Fibroblast of lung (primary cell): ENCODE measurements around the gene CCNK. TPM values are rescaled to one million over a fixed set of nuclear protein-coding genes. Genes with fewer than 3 reads are reported as not detected.

Source experiments
- DNase-seq, 2 donors: peaks; one replicate each; pipeline versions ENCODE4 v3.0.0 to v3.0.0-alpha.2; 2010; ENCODE audit warnings: low read depth in 2 of 2
- H2AFZ ChIP-seq: 2 replicates; pipeline ENCODE4 v1.5.1; 2012; ENCODE audit warnings: low read length, control low read depth, inconsistent platforms
- H3K27ac ChIP-seq: 2 replicates; pipeline ENCODE4 v1.5.1; 2011; ENCODE audit warnings: low read length, control low read depth; ENCODE audit not compliant: insufficient read depth
- H3K27me3 ChIP-seq: 2 replicates; pipeline ENCODE4 v1.5.1; 2011; ENCODE audit warnings: mild to moderate bottlenecking, low read length; ENCODE audit not compliant: control insufficient read depth, insufficient read depth
- H3K36me3 ChIP-seq: 2 replicates; pipeline ENCODE4 v1.5.1; 2011; ENCODE audit warnings: low read length; ENCODE audit not compliant: control insufficient read depth, insufficient read depth
- H3K4me1 ChIP-seq: 2 replicates; pipeline ENCODE4 v1.5.1; 2011; ENCODE audit warnings: low read length; ENCODE audit not compliant: control insufficient read depth, insufficient read depth; ENCODE audit errors: extremely low read depth
- H3K4me2 ChIP-seq: 2 replicates; pipeline ENCODE4 v1.5.1; 2011; ENCODE audit warnings: low read length, control low read depth; ENCODE audit not compliant: insufficient read depth; ENCODE audit errors: extremely low read depth
- H3K4me3 ChIP-seq, 4 experiments: fragments of 200-600 bp in 1 of 4; sonication (generic) in 1 of 4; replicated peaks in 1 of 4; 2 replicates each; pipeline ENCODE4 v1.5.1; 2011 to 2016; ENCODE audit warnings: low read length in 4 of 4, low read depth in 3 of 4, mild to moderate bottlenecking in 3 of 4, control low read depth in 2 of 4, inconsistent platforms in 1 of 4, mixed read lengths in 1 of 4; ENCODE audit not compliant: insufficient read depth in 1 of 4; ENCODE audit errors: control extremely low read depth in 1 of 4
- H3K79me2 ChIP-seq: 2 replicates; pipeline ENCODE4 v1.5.1; 2012; ENCODE audit warnings: mild to moderate bottlenecking, low read length, inconsistent platforms; ENCODE audit not compliant: control insufficient read depth, insufficient read depth
- H3K9ac ChIP-seq: 2 replicates; pipeline ENCODE4 v1.5.1; 2011; ENCODE audit warnings: mild to moderate bottlenecking, low read length, control low read depth; ENCODE audit not compliant: insufficient read depth
- H3K9me3 ChIP-seq: 2 replicates; pipeline ENCODE4 v1.5.1; 2012; ENCODE audit warnings: low read depth, low read length; ENCODE audit not compliant: control insufficient read depth, insufficient read depth
- H4K20me1 ChIP-seq: 2 replicates; pipeline ENCODE4 v1.5.1; 2011; ENCODE audit warnings: low read length; ENCODE audit not compliant: control insufficient read depth, insufficient read depth; ENCODE audit errors: extremely low read depth
- CTCF ChIP-seq, 2 donors: IDR thresholded peaks in 1 of 2; conservative IDR thresholded peaks in 1 of 2; 1 replicate in 1 of 2; 2 replicates in 1 of 2; pipeline ENCODE4 v1.5.1; 2011 to 2012; ENCODE audit warnings: low read length in 2 of 2, control low read depth in 1 of 2, inconsistent platforms in 1 of 2, low read depth in 1 of 2, mild to moderate bottlenecking in 1 of 2
- EZH2 ChIP-seq: IDR thresholded peaks from 2 replicates; pipeline ENCODE4 v1.5.1; 2012; ENCODE audit warnings: low read length, control low read depth, mild to moderate bottlenecking; ENCODE audit errors: missing control alignments
- polyA plus RNA-seq, 2 donors: library from polyadenylated mRNA; depleted of rRNA in 1 of 2; stranded (reverse) in 1 of 2; unstranded in 1 of 2; fragments of >200 nt; gene quantifications; 2 replicates each; pipeline ENCODE4 v1.2.1, GENCODE V29; 2011 to 2012; ENCODE audit warnings: missing spikeins in 1 of 2
- total RNA-seq: library from RNA; depleted of rRNA; stranded (reverse); fragments of >200 nt; gene quantifications from 2 replicates; pipeline ENCODE4 v1.2.1, GENCODE V29; 2014

Gene CCNK
- total and polyA plus RNA-seq, 2 donors (not counting 1 experiment from before 2014, with no cell fraction given), result 7.3 to 51.0 TPM

- no peaks in the 10 kb centered on the region for H4K20me1 ChIP-seq
These were observed 19.0 kb upstream of the CCNK start for GRCh38 chr14:99462210-99462609.

GRCh38 chr14:99463974-99464373 lies 17.2 kb upstream of the CCNK start:
- H3K9ac ChIP-seq, result no peak overlapping the region
- H4K20me1 ChIP-seq, result no peaks in the 10 kb centered on the region
- no peak overlapping the region for H3K4me2 ChIP-seq
- TF ChIP-seq CTCF (conservative IDR thresholded peaks at IDR 0.05 in 1 of 2, IDR thresholded peaks at IDR 0.05 in 1 of 2; ENCODE audit: low read depth in 1 of 2, low read length in 2 of 2), result no peak
- no peak for TF ChIP-seq EZH2
- DNase-seq, result no peak
- H3K27ac ChIP-seq, result no peak overlapping the region
- H3K4me1 ChIP-seq, result no peaks in the 10 kb centered on the region
- peaks cover 12% of the 10 kb centered on the region for H3K79me2 ChIP-seq
- H3K9me3 ChIP-seq, result no peaks in the 10 kb centered on the region
- no peak overlapping the region for H2AFZ ChIP-seq
- H3K36me3 ChIP-seq, result no peaks in the 10 kb centered on the region
- no peak overlapping the region for H3K4me3 ChIP-seq
- no peaks in the 10 kb centered on the region for H3K27me3 ChIP-seq

More at GRCh38 chr14:99462210-99462609, 19.0 kb upstream of the CCNK start:
- H3K4me3 ChIP-seq, result no peak overlapping the region
- no peaks in the 10 kb centered on the region for H3K9me3 ChIP-seq
- no peak overlapping the region for H3K9ac ChIP-seq
- DNase-seq, result peak in 1 of 2 donors; percentile 26
- TF ChIP-seq EZH2, result no peak
- no peak for TF ChIP-seq CTCF (conservative IDR thresholded peaks at IDR 0.05 in 1 of 2, IDR thresholded peaks at IDR 0.05 in 1 of 2; ENCODE audit: low read depth in 1 of 2, low read length in 2 of 2)
- no peak overlapping the region for H3K4me2 ChIP-seq
- no peak overlapping the region for H2AFZ ChIP-seq
- peaks cover 2% of the 10 kb centered on the region for H3K79me2 ChIP-seq
- peaks cover 1% of the 10 kb centered on the region for H3K36me3 ChIP-seq
- no peak overlapping the region for H3K27ac ChIP-seq
- H3K4me1 ChIP-seq, result no peaks in the 10 kb centered on the region
- H3K27me3 ChIP-seq, result no peaks in the 10 kb centered on the region

- no peak overlapping the region for H2AFZ ChIP-seq
- H3K9me3 ChIP-seq, result no peaks in the 10 kb centered on the region
- no peak overlapping the region for H3K4me2 ChIP-seq
- no peaks in the 10 kb centered on the region for H3K4me1 ChIP-seq
- H3K36me3 ChIP-seq, result no peaks in the 10 kb centered on the region
- H4K20me1 ChIP-seq, result no peaks in the 10 kb centered on the region
- no peak overlapping the region for H3K9ac ChIP-seq
- no peak for DNase-seq
- H3K27ac ChIP-seq, result no peak overlapping the region
- H3K4me3 ChIP-seq, result no peak overlapping the region
- H3K27me3 ChIP-seq, result no peaks in the 10 kb centered on the region
- H3K79me2 ChIP-seq, result peaks cover 18% of the 10 kb centered on the region
- no peak for TF ChIP-seq CTCF (conservative IDR thresholded peaks at IDR 0.05 in 1 of 2, IDR thresholded peaks at IDR 0.05 in 1 of 2; ENCODE audit: low read depth in 1 of 2, low read length in 2 of 2)
- TF ChIP-seq EZH2, result no peak
These were observed 15.9 kb upstream of the CCNK start for GRCh38 chr14:99465288-99465687.
